Endothelial cell (in vitro differentiated cells): Measurements from ENCODE around the gene MORC3. TPM values are rescaled to one million over a fixed set of nuclear protein-coding genes. Genes with fewer than 3 reads are reported as not detected.

Experiments used
- DNase-seq: peaks from one replicate; pipeline ENCODE4 v3.0.0; 2021; ENCODE audit warnings: low spot score
- H3K27ac Mint-ChIP-seq: one replicate; pipeline ENCODE4 v1.8.0; 2021; ENCODE audit warnings: mixed read lengths, inconsistent platforms; ENCODE audit not compliant: unreplicated experiment
- H3K27me3 Mint-ChIP-seq: one replicate; pipeline ENCODE4 v1.8.0; 2021; ENCODE audit warnings: mild to moderate bottlenecking, moderate library complexity, mixed read lengths, inconsistent platforms; ENCODE audit not compliant: unreplicated experiment
- H3K36me3 Mint-ChIP-seq: one replicate; pipeline ENCODE4 v1.8.0; 2021; ENCODE audit warnings: mild to moderate bottlenecking, low read depth, mixed read lengths, inconsistent platforms; ENCODE audit not compliant: unreplicated experiment
- H3K4me1 Mint-ChIP-seq: one replicate; pipeline ENCODE4 v1.8.0; 2021; ENCODE audit warnings: mild to moderate bottlenecking, mixed read lengths, inconsistent platforms; ENCODE audit not compliant: unreplicated experiment
- H3K4me3 Mint-ChIP-seq: one replicate; pipeline ENCODE4 v1.8.0; 2021; ENCODE audit warnings: mild to moderate bottlenecking, mixed read lengths, inconsistent platforms; ENCODE audit not compliant: unreplicated experiment
- H3K9me3 Mint-ChIP-seq: one replicate; pipeline ENCODE4 v1.8.0; 2021; ENCODE audit warnings: mixed read lengths, inconsistent platforms; ENCODE audit not compliant: unreplicated experiment
- total RNA-seq: library from RNA; stranded (reverse); fragmentation: NEBNext Ultra II Directional; extraction: Animal tissue kit (Norgen Biotek cat#: 25700); gene quantifications from one replicate; pipeline ENCODE4 v1.2.1, GENCODE V29; 2021; ENCODE audit not compliant: unreplicated experiment
- TF ChIP-seq, protein P1 (sequence below): fragments of 200-600 bp; sonication (generic); IDR thresholded peaks from one replicate; pipeline ENCODE4 v1.5.0; 2021; ENCODE audit warnings: antibody characterized with exemption; ENCODE audit not compliant: unreplicated experiment

Gene MORC3
- total RNA-seq, 1 donor from 2014 or later = 43.0 TPM

DNA sequence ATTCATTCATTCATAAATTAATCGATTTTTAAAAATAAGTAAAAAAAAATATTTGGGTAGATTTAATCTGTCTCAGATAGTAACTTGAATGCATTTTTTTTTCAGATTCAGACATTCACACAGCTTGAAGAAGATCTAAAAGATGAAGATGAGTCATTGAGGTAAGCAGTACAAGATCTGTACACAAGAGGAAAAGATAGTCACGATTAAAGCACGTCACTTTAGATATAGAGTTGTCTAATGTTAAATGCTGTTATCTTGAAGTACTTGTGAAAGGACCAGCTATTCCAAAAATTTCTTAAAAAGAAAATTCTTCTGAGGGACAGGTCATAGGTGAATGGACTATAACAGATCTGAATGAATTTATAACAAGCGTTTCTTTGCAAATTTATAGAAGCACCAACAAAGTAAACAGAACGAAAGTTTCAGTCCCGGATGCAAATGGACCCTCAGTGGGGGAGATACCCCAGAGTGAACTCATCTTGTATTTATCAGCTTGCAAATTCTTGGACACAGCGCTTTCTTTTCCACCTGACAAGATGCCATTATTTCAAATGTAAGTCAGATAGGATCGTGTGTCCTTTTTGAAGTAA lies 31.2 kb upstream of the MORC3 start:
- Mint-ChIP-seq H3K4me1 (no peaks in the 10 kb centered on the region), H3K27ac (no peak overlapping the region), H3K36me3 (peaks cover 2% of the 10 kb centered on the region), H3K9me3 (no peaks in the 10 kb centered on the region), H3K4me3 (no peak overlapping the region), H3K27me3 (no peaks in the 10 kb centered on the region)
- TF ChIP-seq, protein P1, sequence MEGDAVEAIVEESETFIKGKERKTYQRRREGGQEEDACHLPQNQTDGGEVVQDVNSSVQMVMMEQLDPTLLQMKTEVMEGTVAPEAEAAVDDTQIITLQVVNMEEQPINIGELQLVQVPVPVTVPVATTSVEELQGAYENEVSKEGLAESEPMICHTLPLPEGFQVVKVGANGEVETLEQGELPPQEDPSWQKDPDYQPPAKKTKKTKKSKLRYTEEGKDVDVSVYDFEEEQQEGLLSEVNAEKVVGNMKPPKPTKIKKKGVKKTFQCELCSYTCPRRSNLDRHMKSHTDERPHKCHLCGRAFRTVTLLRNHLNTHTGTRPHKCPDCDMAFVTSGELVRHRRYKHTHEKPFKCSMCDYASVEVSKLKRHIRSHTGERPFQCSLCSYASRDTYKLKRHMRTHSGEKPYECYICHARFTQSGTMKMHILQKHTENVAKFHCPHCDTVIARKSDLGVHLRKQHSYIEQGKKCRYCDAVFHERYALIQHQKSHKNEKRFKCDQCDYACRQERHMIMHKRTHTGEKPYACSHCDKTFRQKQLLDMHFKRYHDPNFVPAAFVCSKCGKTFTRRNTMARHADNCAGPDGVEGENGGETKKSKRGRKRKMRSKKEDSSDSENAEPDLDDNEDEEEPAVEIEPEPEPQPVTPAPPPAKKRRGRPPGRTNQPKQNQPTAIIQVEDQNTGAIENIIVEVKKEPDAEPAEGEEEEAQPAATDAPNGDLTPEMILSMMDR = no peak
- no peak for DNase-seq

- H3K36me3 Mint-ChIP-seq = peaks cover 2% of the 10 kb centered on the region
Observed at GRCh38 chr21:36291509-36291908, 28.5 kb upstream of the MORC3 start.

GRCh38 chr21:36297406-36297937 lies 22.5 kb upstream of the MORC3 start:
- DNase-seq = no peak
- TF ChIP-seq, protein P1 = no peak
- Mint-ChIP-seq H3K27ac (no peak overlapping the region), H3K4me1 (no peaks in the 10 kb centered on the region), H3K36me3 (no peaks in the 10 kb centered on the region), H3K27me3 (no peaks in the 10 kb centered on the region), H3K9me3 (no peaks in the 10 kb centered on the region), H3K4me3 (no peak overlapping the region)

More at GRCh38 chr21:36291509-36291908, 28.5 kb upstream of the MORC3 start:
- H3K4me3 Mint-ChIP-seq = no peak overlapping the region
- TF ChIP-seq, protein P1 = no peak
- no peaks in the 10 kb centered on the region for H3K27me3 Mint-ChIP-seq
- no peak overlapping the region for H3K27ac Mint-ChIP-seq
- no peaks in the 10 kb centered on the region for H3K9me3 Mint-ChIP-seq
- DNase-seq = no peak
- H3K4me1 Mint-ChIP-seq = no peaks in the 10 kb centered on the region

DNA sequence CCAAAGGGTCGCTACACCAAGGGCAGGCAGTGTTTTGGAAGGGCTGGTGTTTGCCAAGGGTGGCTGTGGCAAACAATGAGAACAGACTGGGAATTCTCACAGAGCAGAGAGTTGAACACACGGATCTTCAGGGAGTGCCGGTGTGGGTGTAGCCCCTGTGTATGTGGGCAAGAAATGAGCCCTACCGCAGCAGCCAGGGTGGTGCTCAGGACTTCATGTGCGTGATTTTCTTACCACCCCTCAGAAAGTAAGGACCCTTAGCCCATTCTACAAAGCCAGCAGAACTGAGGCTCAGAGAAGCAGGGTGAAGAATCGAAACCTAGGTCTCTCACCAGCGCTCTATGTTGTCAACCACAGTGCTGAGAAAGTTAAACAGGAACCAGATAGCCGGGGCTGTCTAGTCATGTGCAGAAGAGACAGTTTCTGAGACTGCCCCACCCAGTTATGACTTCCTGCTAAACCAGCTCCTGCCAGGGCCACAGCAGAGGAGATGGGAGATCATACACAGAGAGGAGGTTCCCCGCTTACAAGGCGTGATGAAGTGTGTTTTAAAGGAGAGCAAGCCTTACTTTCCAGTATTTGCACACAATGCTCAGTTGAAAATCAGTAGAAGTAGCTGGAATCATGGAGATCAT lies 21.9 kb upstream of the MORC3 start:
- H3K36me3 Mint-ChIP-seq = no peaks in the 10 kb centered on the region
- H3K27ac Mint-ChIP-seq = no peak overlapping the region

More for the DNA sequence above, 21.9 kb upstream of the MORC3 start:
- Mint-ChIP-seq H3K4me1 (no peaks in the 10 kb centered on the region), H3K9me3 (no peaks in the 10 kb centered on the region), H3K27me3 (no peaks in the 10 kb centered on the region), H3K4me3 (no peak overlapping the region)
- TF ChIP-seq, protein P1 = no peak
- DNase-seq = no peak
